ENCODE data around the gene TAX1BP3. TPM values are rescaled to one million over a fixed set of nuclear protein-coding genes. Genes with fewer than 3 reads are reported as not detected.

The TAX1BP3 gene
- total and polyA plus RNA-seq, 12 donors = 32.1 to 311 (median 158) TPM

DNA sequence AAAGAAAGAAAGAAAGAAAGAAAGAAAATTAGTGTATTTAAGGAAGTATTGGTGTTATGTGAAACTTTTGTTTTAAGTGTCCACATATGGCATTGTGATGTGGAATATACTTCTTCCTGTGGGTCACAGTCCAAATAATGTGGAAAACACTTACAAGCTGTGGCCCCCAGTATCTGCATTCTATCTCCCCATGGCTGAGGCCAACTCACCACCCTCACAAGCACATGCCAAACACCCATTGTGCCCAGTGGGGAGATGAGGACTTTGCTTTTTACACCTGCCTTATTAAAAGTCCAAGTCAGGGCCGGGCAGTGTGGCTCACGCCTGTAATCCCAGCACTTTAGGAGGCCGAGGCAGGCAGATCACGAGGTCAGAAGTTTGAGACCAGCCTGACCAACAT lies 31.6 kb upstream of the TAX1BP3 start:
- peaks cover 6 to 12% of the 10 kb centered on the region in 2 donors for H3K4me1 ChIP-seq (replicated peaks in 1 of 2)
- no peak overlapping the region for H3K4me3 ChIP-seq
- TF ChIP-seq, protein P1, sequence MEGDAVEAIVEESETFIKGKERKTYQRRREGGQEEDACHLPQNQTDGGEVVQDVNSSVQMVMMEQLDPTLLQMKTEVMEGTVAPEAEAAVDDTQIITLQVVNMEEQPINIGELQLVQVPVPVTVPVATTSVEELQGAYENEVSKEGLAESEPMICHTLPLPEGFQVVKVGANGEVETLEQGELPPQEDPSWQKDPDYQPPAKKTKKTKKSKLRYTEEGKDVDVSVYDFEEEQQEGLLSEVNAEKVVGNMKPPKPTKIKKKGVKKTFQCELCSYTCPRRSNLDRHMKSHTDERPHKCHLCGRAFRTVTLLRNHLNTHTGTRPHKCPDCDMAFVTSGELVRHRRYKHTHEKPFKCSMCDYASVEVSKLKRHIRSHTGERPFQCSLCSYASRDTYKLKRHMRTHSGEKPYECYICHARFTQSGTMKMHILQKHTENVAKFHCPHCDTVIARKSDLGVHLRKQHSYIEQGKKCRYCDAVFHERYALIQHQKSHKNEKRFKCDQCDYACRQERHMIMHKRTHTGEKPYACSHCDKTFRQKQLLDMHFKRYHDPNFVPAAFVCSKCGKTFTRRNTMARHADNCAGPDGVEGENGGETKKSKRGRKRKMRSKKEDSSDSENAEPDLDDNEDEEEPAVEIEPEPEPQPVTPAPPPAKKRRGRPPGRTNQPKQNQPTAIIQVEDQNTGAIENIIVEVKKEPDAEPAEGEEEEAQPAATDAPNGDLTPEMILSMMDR (IDR thresholded peaks at IDR 0.05) = no peak
- TF ChIP-seq POLR2A (IDR thresholded peaks at IDR 0.05) = no peak
- H3K27me3 ChIP-seq = peaks cover under 1% of the 10 kb centered on the region
- WGBS, 4 donors = 78 to 97% (median 88%) methylated on average over 4 of the region's 4 CpGs
- DNase-seq = no peak
- no peak overlapping the region for H3K27ac ChIP-seq
- intact Hi-C loops (cut with DNase I) = no loop called here
- H3K36me3 ChIP-seq (replicated peaks in 1 of 2) = no peaks in the 10 kb centered on the region
- H3K9me3 ChIP-seq (replicated peaks in 1 of 3) = no peaks in the 10 kb centered on the region

DNA sequence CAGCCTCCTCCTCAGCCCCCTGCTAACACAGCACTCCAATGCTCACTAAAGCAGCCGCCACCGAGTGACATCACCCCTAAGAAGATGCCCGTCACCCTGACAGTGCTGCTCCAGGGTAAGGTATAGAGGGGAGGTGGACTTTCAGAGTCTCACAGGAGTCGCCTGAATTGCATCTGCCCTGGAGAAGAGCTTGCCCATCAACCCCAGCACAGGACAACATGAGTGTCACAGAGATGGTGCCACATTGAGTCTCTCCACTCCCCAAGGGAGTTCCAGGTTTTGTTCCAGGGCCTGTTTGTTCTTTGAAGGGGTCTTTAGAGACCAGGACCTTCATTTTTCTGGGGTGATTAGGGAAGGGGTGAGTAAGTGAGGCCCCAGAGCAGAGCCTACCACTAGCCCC lies 29.8 kb upstream of the TAX1BP3 start:
- intact Hi-C loops (cut with DNase I) = no loop called here
- Histone ChIP-seq H3K36me3 (replicated peaks in 1 of 2) (no peaks in the 10 kb centered on the region), H3K4me1 (replicated peaks in 1 of 2) (peaks cover 6 to 13% of the 10 kb centered on the region in 2 donors), H3K4me3 (no peak overlapping the region), H3K27ac (no peak overlapping the region), H3K27me3 (peaks cover 10% of the 10 kb centered on the region), H3K9me3 (replicated peaks in 1 of 3) (no peaks in the 10 kb centered on the region)
- 79 to 100% (median 85%) methylated on average over 3 to 4 of the region's 4 CpGs for WGBS, 4 donors
- TF ChIP-seq, protein P1 (IDR thresholded peaks at IDR 0.05) = no peak
- TF ChIP-seq POLR2A (IDR thresholded peaks at IDR 0.05) = no peak
- no peak for DNase-seq

DNA sequence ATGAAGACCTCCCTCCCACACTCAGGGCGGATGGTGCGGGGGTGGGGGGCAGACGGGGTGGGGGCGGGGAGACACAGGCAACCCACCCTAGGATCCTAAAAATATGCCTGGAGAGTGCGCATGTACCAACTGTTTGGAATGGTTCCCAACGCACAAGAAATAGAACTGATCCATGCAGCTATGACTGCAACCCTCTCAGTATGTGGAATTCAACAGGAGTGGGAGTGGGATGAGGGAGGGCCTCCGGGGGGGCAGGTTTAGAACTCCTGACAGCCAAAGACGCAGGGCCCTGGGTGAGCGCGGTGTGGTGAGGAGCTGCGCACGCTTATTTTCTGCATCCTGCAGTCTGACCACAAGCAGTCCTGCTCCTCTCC lies 28.7 kb upstream of the TAX1BP3 start:
- Histone ChIP-seq H3K9me3 (replicated peaks in 1 of 3) (no peaks in the 10 kb centered on the region), H3K27ac (no peak overlapping the region), H3K36me3 (replicated peaks in 1 of 2) (no peaks in the 10 kb centered on the region), H3K4me1 (replicated peaks in 1 of 2) (peaks cover 6 to 13% of the 10 kb centered on the region in 2 donors), H3K27me3 (peaks cover 12% of the 10 kb centered on the region), H3K4me3 (no peak overlapping the region)
- no peak for DNase-seq
- no peak for TF ChIP-seq POLR2A (IDR thresholded peaks at IDR 0.05)
- TF ChIP-seq, protein P1 (IDR thresholded peaks at IDR 0.05) = no peak
- WGBS, 4 donors = 52 to 76% (median 62%) methylated on average over 9 to 12 of the region's 12 CpGs
- intact Hi-C loops (cut with DNase I) = no loop called here

DNA sequence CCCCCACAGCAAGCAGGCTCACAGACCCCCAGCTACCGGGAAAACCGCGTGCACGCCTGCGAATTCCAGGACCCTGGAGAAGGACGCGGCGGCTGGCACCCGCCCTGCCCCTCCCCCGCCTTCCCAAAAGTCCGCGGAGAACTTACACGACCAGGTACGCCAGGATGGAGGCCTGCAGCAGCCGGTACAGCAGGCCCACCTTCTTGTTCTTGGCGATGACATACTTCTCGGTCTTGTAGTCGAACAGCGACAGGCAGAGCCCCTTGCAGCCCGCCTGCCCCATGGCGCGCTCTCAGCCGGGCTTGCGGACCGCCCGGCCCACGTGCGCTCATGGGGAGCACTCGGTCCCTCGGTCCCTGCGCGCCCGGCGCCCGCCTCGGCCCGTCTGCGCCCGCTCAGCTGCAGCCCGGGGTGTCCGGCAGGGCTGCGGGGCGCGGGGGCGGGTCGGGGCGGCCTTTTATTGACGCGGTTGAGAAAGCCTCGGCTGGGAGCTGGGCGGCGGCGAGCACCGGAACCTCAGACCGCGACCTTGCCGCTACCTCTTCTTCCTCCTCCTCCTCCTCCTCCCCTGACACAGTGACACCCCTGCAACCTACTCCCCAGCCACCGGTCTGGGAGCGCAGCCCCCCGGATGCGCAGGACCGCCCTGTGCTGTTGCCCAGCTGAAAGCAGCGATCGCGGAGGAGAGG lies 27.5 kb upstream of the TAX1BP3 start, which contains the start of gene P2RX5:
TSS of gene P2RX5 (minus strand) at position 433 of the 689 bp plus-strand sequence. CDS start at position 283, 150 bp downstream.
- H3K9me3 ChIP-seq (replicated peaks in 1 of 3) = no peaks in the 10 kb centered on the region
- TF ChIP-seq, protein P1 (IDR thresholded peaks at IDR 0.05) = no peak
- no peak for TF ChIP-seq POLR2A (IDR thresholded peaks at IDR 0.05)
- H3K4me1 ChIP-seq (replicated peaks in 1 of 2) = peaks cover 6 to 13% of the 10 kb centered on the region in 2 donors
- 1 to 3% (median 1%) methylated on average over 12 to 65 of the region's 65 CpGs for WGBS, 4 donors
- intact Hi-C loops (cut with DNase I) = no loop called here
- H3K36me3 ChIP-seq (replicated peaks in 1 of 2) = no peaks in the 10 kb centered on the region
- no peak within 1 kb of the TSS for H3K27ac ChIP-seq
- H3K4me3 ChIP-seq = peak within 1 kb of the TSS in 2 of 4 donors; percentile 16 to 65
- H3K27me3 ChIP-seq = peaks cover 21% of the 10 kb centered on the region
- peak in 1 of 7 donors; percentile 23 for DNase-seq

All from adrenal gland (tissue), 12 donors.